ENCODE measurements around the gene THUMPD3. TPM values are rescaled to one million over a fixed set of nuclear protein-coding genes. Genes with fewer than 3 reads are reported as not detected.

The THUMPD3 gene
- total and polyA plus RNA-seq, 2 of the 4 experiments (the other 2 are of a cell fraction) = 28.2 to 43.9 TPM

GRCh38 chr3:9412293-9412692 lies 49.4 kb downstream of the THUMPD3 start:
- in situ Hi-C loops (cut with MboI; ENCODE audit: low sequenced_read_pairs) = no loop called here

More at GRCh38 chr3:9412293-9412692, 49.4 kb downstream of the THUMPD3 start:
- no peak overlapping the region for H3K18ac ChIP-seq (ENCODE audit: low read depth, low read length)
- no peak overlapping the region for H3K27ac ChIP-seq (ENCODE audit: insufficient read depth, low read length)
- H4K20me1 ChIP-seq (ENCODE audit: insufficient read depth, low read length) = peaks cover 99% of the 10 kb centered on the region
- H3K79me1 ChIP-seq (ENCODE audit: low read depth in 1 of 2, low read length in 2 of 2) = peaks cover 0 to 30% of the 10 kb centered on the region in 2 experiments; a peak in 2 of 4 replicates
- no peak overlapping the region for H2AFZ ChIP-seq (replicated peaks; ENCODE audit: low read length, poor library complexity)
- peaks cover 10% of the 10 kb centered on the region for H3K4me1 ChIP-seq (ENCODE audit: control insufficient read depth, insufficient read depth, low read length)
- intact Hi-C loops (cut with micrococcal nuclease) = no loop called here
- DNase-seq (no peak), ATAC-seq (ENCODE audit: low read depth) (no peak)
- WGBS, 2 experiments (ENCODE audit: extremely low coverage in 2 of 2, insufficient read length in 1 of 2) = no CpG with 5 or more reads among the region's 1 CpG
- H2BK15ac ChIP-seq (ENCODE audit: low read depth, low read length) = no peak overlapping the region
- no peak overlapping the region for H3K4me2 ChIP-seq (ENCODE audit: low read depth, low read length)
- peaks cover 2% of the 10 kb centered on the region; the same call in 1 of the 2 replicates for H3K36me3 ChIP-seq (ENCODE audit: control insufficient read depth, insufficient read depth, low read length)
- H3K56ac ChIP-seq (ENCODE audit: extremely low read depth, insufficient read depth, low read length) = no peak overlapping the region
- H3K23ac ChIP-seq (ENCODE audit: low read depth, low read length) = no peak overlapping the region
- no peak overlapping the region for H2AK5ac ChIP-seq (ENCODE audit: low read depth, low read length)
- dilution Hi-C loops (cut with HindIII; ENCODE audit: low sequenced_read_pairs, unreplicated experiment) = no loop called here
- H2BK5ac ChIP-seq (ENCODE audit: low read depth, low read length, poor library complexity, severe bottlenecking) = no peak overlapping the region
- no peak overlapping the region for H2BK20ac ChIP-seq (ENCODE audit: low read depth, low read length)
- H3K9me3 ChIP-seq (ENCODE audit: control insufficient read depth, insufficient read depth, low read length) = no peaks in the 10 kb centered on the region; the same call in 1 of the 2 replicates
- CTCF ChIA-PET = no interaction called here
- no peak overlapping the region for H4K8ac ChIP-seq (ENCODE audit: low read depth in 2 of 2, low read length in 2 of 2)
- H2BK120ac ChIP-seq (ENCODE audit: low read depth, low read length) = no peak overlapping the region
- POLR2A ChIA-PET (ENCODE audit: unreplicated experiment) = no interaction called here
- H4K91ac ChIP-seq (ENCODE audit: insufficient read depth, low read depth, low read length) = no peak overlapping the region
- no peak overlapping the region for H2AK9ac ChIP-seq (replicated peaks; ENCODE audit: low read depth, low read length, poor library complexity)
- TF ChIP-seq POLR2A (IDR thresholded peaks at IDR 0.05; ENCODE audit: low read depth, low read length) (no peak), SMC3 (IDR thresholded peaks at IDR 0.05; ENCODE audit: low read depth, low read length) (no peak), NFE2L2 (IDR thresholded peaks at IDR 0.05; ENCODE audit: low read depth, low read length) (no peak), ELK1 (IDR thresholded peaks at IDR 0.05; ENCODE audit: borderline replicate concordance, low read depth, low read length) (no peak), MAFK (IDR thresholded peaks at IDR 0.05; ENCODE audit: low read depth, low read length) (no peak), RCOR1 (IDR thresholded peaks at IDR 0.05; ENCODE audit: insufficient replicate concordance, low read length) (no peak), FOS (IDR thresholded peaks at IDR 0.05; ENCODE audit: low read depth, low read length) (no peak)
- no peak overlapping the region for H3K14ac ChIP-seq (replicated peaks; ENCODE audit: low read depth, low read length)
- no peaks in the 10 kb centered on the region for H3K27me3 ChIP-seq (ENCODE audit: control insufficient read depth, insufficient read depth, low read length)
- no TSS peak for BruUV-seq (replicated peaks)
- peaks cover 11% of the 10 kb centered on the region; the same call in 1 of the 2 replicates for H3K9me1 ChIP-seq (ENCODE audit: insufficient read depth, low read length)
- H3K4ac ChIP-seq (ENCODE audit: low read depth, low read length) = no peak overlapping the region
- H3K4me3 ChIP-seq (ENCODE audit: insufficient read depth, low read depth, low read length) = no peak overlapping the region
- no peak overlapping the region for H4K5ac ChIP-seq (ENCODE audit: low read depth, low read length)
- H3K9ac ChIP-seq (ENCODE audit: low read depth, low read length) = no peak overlapping the region

Measured in IMR-90 (cell line).